HEK293T (cell line): ENCODE measurements around the gene AGAP1.

ENCODE experiments used
- CTCF ChIA-PET: fragments of 350-600 bp; formaldehyde crosslinking; extraction: SDS; loops from one replicate; lab custom pipeline; 2021; ENCODE audit warnings: antibody characterized with exemption, inconsistent platforms; lab: Yijun Ruan, JAX
- POLR2A ChIA-PET: fragments of 350-600 bp; formaldehyde crosslinking; extraction: SDS; loops from one replicate; lab custom pipeline; 2020; ENCODE audit warnings: antibody characterized with exemption, inconsistent platforms; lab: Yijun Ruan, JAX
- DNase-seq: peaks from one replicate; pipeline ENCODE4 v3.0.0; 2012; ENCODE audit warnings: mixed read lengths; ENCODE audit errors: extremely low spot score
- ARNT ChIP-seq: fragments of 450-650 bp; IDR thresholded peaks from 2 replicates; pipeline ENCODE4 v1.6.1; 2017; ENCODE audit warnings: mild to moderate bottlenecking
- BHLHE40 ChIP-seq: fragments of 450-650 bp; IDR thresholded peaks from 2 replicates; pipeline ENCODE4 v1.6.1; 2016; ENCODE audit warnings: mild to moderate bottlenecking, moderate library complexity, borderline replicate concordance
- CTBP1 ChIP-seq: fragments of 450-650 bp; IDR thresholded peaks from 2 replicates; pipeline ENCODE4 v1.6.1; 2016; ENCODE audit warnings: borderline replicate concordance
- ELF4 ChIP-seq: fragments of 450-650 bp; IDR thresholded peaks from 2 replicates; pipeline ENCODE4 v1.6.1; 2017; ENCODE audit warnings: antibody characterized with exemption
- FOXA1 ChIP-seq: fragments of 450-650 bp; IDR thresholded peaks from 2 replicates; pipeline ENCODE4 v1.6.1; 2016; ENCODE audit warnings: mild to moderate bottlenecking
- FOXK2 ChIP-seq: fragments of 450-650 bp; IDR thresholded peaks from 2 replicates; pipeline ENCODE4 v1.6.1; 2016; ENCODE audit warnings: mild to moderate bottlenecking
- FOXM1 ChIP-seq: fragments of 450-650 bp; IDR thresholded peaks from 2 replicates; pipeline ENCODE4 v1.6.1; 2017; ENCODE audit warnings: mild to moderate bottlenecking, borderline replicate concordance
- HDGF ChIP-seq: fragments of 450-650 bp; IDR thresholded peaks from 2 replicates; pipeline ENCODE4 v1.6.1; 2017; ENCODE audit warnings: antibody characterized with exemption, borderline replicate concordance
- L3MBTL2 ChIP-seq: fragments of 450-650 bp; conservative IDR thresholded peaks from 2 replicates; pipeline ENCODE4 v1.6.1; 2016; ENCODE audit warnings: mild to moderate bottlenecking
- LEF1 ChIP-seq: fragments of 450-650 bp; IDR thresholded peaks from 2 replicates; pipeline ENCODE4 v1.6.1; 2017; ENCODE audit warnings: mild to moderate bottlenecking, borderline replicate concordance
- NFRKB ChIP-seq: fragments of 450-650 bp; IDR thresholded peaks from 2 replicates; pipeline ENCODE4 v1.6.1; 2016; ENCODE audit warnings: mild to moderate bottlenecking, moderate library complexity
- PKNOX1 ChIP-seq: fragments of 450-650 bp; IDR thresholded peaks from 2 replicates; pipeline ENCODE4 v1.6.1; 2016
- SP1 ChIP-seq: fragments of 450-650 bp; IDR thresholded peaks from 2 replicates; pipeline ENCODE4 v1.6.1; 2017
- SUZ12 ChIP-seq: fragments of 450-650 bp; IDR thresholded peaks from 2 replicates; pipeline ENCODE4 v1.6.1; 2016; ENCODE audit warnings: mild to moderate bottlenecking
- TARDBP ChIP-seq: fragments of 450-650 bp; IDR thresholded peaks from 2 replicates; pipeline ENCODE4 v1.6.1; 2016
- ZNF384 ChIP-seq: fragments of 450-650 bp; IDR thresholded peaks from 2 replicates; pipeline ENCODE4 v1.6.1; 2016

AGAP1 gene

GRCh38 chr2:235640926-235641723 is 147.3 kb downstream of the AGAP1 start:
- peak; percentile 79 for TF ChIP-seq PKNOX1
- TF ChIP-seq FOXM1: no peak
- DNase-seq: no peak
- ChIA-PET POLR2A (no interaction called here), CTCF (no interaction called here)

- ChIA-PET CTCF (no interaction called here), POLR2A (no interaction called here)
- TF ChIP-seq ELF4 (no peak), ARNT (no peak), SP1 (no peak), LEF1 (no peak), FOXA1 (no peak)
- no peak for DNase-seq
Observed at GRCh38 chr2:235641956-235642355, 148.1 kb downstream of the AGAP1 start.

GRCh38 chr2:235642446-235643098 is 148.7 kb downstream of the AGAP1 start:
- POLR2A ChIA-PET: no interaction called here
- no peak for TF ChIP-seq ELF4
- TF ChIP-seq FOXK2: no peak
- no peak for TF ChIP-seq CTBP1
- TF ChIP-seq LEF1: no peak
- no peak for TF ChIP-seq ZNF384
- TF ChIP-seq FOXM1: no peak
- TF ChIP-seq SUZ12: no peak
- no peak for TF ChIP-seq FOXA1
- TF ChIP-seq HDGF: no peak
- TF ChIP-seq ARNT: no peak
- TF ChIP-seq SP1: no peak
- no peak for TF ChIP-seq BHLHE40
- TF ChIP-seq TARDBP: no peak
- no peak for TF ChIP-seq PKNOX1
- TF ChIP-seq L3MBTL2: no peak
- CTCF ChIA-PET: no interaction called here
- DNase-seq: no peak

- POLR2A ChIA-PET: no interaction called here
- no peak for DNase-seq
- CTCF ChIA-PET: interaction anchor here (1.2 kb wide), 1 partner anchor 97 kb away, joined by 3 read pairs; no protein-coding TSS in a partner anchor
- no peak for TF ChIP-seq SUZ12
Observed at GRCh38 chr2:235643680-235644511, 150.1 kb downstream of the AGAP1 start.

GRCh38 chr2:235647264-235647663 is 153.4 kb downstream of the AGAP1 start:
- no peak for DNase-seq
- TF ChIP-seq LEF1 (no peak), TARDBP (no peak), ZNF384 (no peak), HDGF (no peak), BHLHE40 (no peak), SUZ12 (no peak), FOXA1 (no peak), L3MBTL2 (no peak), NFRKB (no peak), FOXM1 (no peak), CTBP1 (no peak), SP1 (no peak), FOXK2 (no peak), ELF4 (no peak), ARNT (no peak), PKNOX1 (no peak)
- ChIA-PET CTCF (interaction anchor here (0.9 kb wide), 1 partner anchor 70 kb away, joined by 3 read pairs; no protein-coding TSS in a partner anchor), POLR2A (no interaction called here)

GRCh38 chr2:235647877-235648276 is 154.0 kb downstream of the AGAP1 start:
- CTCF ChIA-PET: no interaction called here
- POLR2A ChIA-PET: no interaction called here
- TF ChIP-seq FOXM1 (no peak), L3MBTL2 (no peak), FOXA1 (no peak), PKNOX1 (no peak), TARDBP (no peak), NFRKB (no peak), SP1 (no peak), ELF4 (no peak), LEF1 (no peak), FOXK2 (no peak), SUZ12 (no peak), BHLHE40 (no peak), CTBP1 (no peak), HDGF (no peak), ARNT (no peak), ZNF384 (no peak)
- no peak for DNase-seq
